ENCODE measurements around the gene LTBR.
"Not testable (repeated sequence)": the region's sequence is repeated elsewhere in the genome, so short reads cannot be mapped to it uniquely, and the experiment has no call there.

Gene LTBR

GRCh38 chr12:6426882-6427671 is 43.1 kb downstream of the LTBR start:
- H3K4me3 Mint-ChIP-seq = peak overlapping the region; percentile 82
- DNase-seq (ENCODE audit: low spot score) = peak; percentile 96

DNA sequence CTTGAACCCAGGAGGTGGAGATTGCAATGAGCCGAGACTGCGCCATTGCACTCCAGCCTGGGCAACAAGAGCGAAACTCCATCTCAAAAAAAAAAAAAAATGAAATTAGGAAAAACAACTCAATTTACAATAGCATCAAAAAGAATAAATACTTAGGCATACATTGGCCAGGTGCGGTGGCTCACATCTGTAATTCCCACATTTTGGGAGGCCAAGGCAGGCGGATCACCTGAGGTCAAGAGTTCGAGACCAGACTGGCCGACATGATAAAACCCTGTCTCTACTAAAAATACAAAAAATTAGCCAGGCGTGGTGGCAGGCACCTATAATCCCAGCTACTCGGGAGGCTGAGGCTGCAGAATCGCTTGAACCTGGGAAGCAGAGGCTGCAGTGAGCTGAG is 43.8 kb downstream of the LTBR start:
- not testable (repeated sequence) for DNase-seq (ENCODE audit: low spot score); H3K36me3 Mint-ChIP-seq (ENCODE audit: low read depth); H3K9me3 Mint-ChIP-seq; H3K27me3 Mint-ChIP-seq (ENCODE audit: low read depth)
- Mint-ChIP-seq H3K27ac (peak overlapping the region; percentile 14), H3K4me1 (ENCODE audit: low read depth) (peaks cover 58% of the 10 kb centered on the region), H3K4me3 (peak overlapping the region; percentile 10)

More at GRCh38 chr12:6426882-6427671, 43.1 kb downstream of the LTBR start:
- H3K36me3 Mint-ChIP-seq (ENCODE audit: low read depth) = no peaks in the 10 kb centered on the region
- H3K4me1 Mint-ChIP-seq (ENCODE audit: low read depth) = peaks cover 56% of the 10 kb centered on the region
- no peaks in the 10 kb centered on the region for H3K9me3 Mint-ChIP-seq
- no peaks in the 10 kb centered on the region for H3K27me3 Mint-ChIP-seq (ENCODE audit: low read depth)
- peak overlapping the region; percentile 97 for H3K27ac Mint-ChIP-seq

DNA sequence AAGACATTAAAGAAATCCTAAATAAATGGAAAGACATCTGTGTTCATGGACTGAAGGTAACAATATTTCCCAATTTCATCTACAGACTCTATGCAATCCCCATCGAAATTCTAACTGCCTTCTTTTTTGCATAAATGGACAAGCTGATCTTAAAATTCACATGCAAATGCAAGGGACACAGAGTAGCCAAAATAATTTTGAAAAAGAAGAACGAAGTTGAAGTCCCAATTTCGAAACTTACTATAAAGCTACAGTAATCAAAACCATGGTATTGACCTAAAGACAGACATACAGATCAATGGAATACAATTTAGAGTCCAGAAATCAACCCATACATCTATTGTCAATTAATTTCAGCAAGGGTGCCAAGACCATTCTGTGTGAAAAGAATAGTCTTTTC is 44.4 kb downstream of the LTBR start:
- H3K36me3 Mint-ChIP-seq (ENCODE audit: low read depth) = no peaks in the 10 kb centered on the region
- H3K4me3 Mint-ChIP-seq = peak overlapping the region; percentile 10
- H3K27me3 Mint-ChIP-seq (ENCODE audit: low read depth) = no peaks in the 10 kb centered on the region
- no peak for DNase-seq (ENCODE audit: low spot score)
- H3K9me3 Mint-ChIP-seq = no peaks in the 10 kb centered on the region
- peaks cover 59% of the 10 kb centered on the region for H3K4me1 Mint-ChIP-seq (ENCODE audit: low read depth)
- no peak overlapping the region for H3K27ac Mint-ChIP-seq

GRCh38 chr12:6430124-6430989 is 46.4 kb downstream of the LTBR start:
- H3K27ac Mint-ChIP-seq = peak overlapping the region; percentile 52

GRCh38 chr12:6432991-6433390 is 49.0 kb downstream of the LTBR start:
- no peak for DNase-seq (ENCODE audit: low spot score)
- Mint-ChIP-seq H3K9me3 (no peaks in the 10 kb centered on the region), H3K27me3 (ENCODE audit: low read depth) (no peaks in the 10 kb centered on the region), H3K4me3 (no peak overlapping the region), H3K27ac (peak overlapping the region; percentile 41), H3K36me3 (ENCODE audit: low read depth) (no peaks in the 10 kb centered on the region), H3K4me1 (ENCODE audit: low read depth) (peaks cover 42% of the 10 kb centered on the region)

More at GRCh38 chr12:6430124-6430989, 46.4 kb downstream of the LTBR start:
- peak; percentile 62 for DNase-seq (ENCODE audit: low spot score)
- Mint-ChIP-seq H3K4me1 (ENCODE audit: low read depth) (peaks cover 60% of the 10 kb centered on the region), H3K36me3 (ENCODE audit: low read depth) (no peaks in the 10 kb centered on the region), H3K9me3 (no peaks in the 10 kb centered on the region), H3K27me3 (ENCODE audit: low read depth) (no peaks in the 10 kb centered on the region), H3K4me3 (peak overlapping the region; percentile 43)

DNA sequence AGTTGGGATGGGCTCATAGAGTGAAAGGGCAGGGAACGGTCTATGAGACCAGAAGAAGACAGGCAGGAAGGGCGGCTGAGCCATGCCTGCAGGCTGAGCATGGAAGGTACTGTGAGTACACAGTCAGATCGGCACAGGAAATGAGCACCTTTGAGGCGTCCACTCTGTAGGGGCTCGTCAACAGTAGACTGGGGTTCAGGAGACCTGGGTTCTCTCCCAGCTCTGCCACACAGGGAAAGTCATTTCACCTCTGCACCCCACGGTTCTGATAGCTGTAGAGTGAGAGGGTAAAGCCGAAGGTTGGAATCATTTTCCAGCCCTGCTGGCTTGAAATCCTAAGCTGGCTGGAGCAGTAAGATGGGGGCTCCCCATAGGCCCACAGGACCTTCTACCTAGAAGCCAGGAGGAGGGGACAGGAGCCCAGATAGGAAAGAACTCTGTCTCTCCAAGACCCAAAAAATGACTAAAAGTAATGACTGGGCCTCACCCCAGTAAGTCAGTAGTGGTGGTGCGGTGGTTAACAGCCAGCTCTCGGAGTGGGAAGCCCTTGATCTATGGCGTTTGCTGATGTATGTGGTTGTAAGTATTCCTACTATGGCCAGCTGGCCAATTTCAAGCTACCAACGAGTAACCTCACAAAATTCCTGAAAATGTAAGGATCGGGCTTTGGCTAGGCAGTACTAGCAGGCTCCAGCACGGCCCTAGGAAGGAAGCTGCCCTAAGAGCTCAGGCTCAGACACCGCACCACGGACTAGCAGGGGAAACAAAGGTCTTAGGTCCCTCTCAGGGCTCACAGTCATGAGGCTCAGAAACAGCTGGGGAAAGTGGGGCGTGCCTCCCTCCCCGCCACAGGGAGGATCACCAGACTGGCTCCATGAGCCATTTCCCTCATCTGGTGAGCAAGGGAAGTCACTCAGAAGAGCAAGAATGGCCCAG is 50.5 kb downstream of the LTBR start:
- Mint-ChIP-seq H3K36me3 (ENCODE audit: low read depth) (no peaks in the 10 kb centered on the region), H3K27me3 (ENCODE audit: low read depth) (no peaks in the 10 kb centered on the region), H3K27ac (peak overlapping the region; percentile 89), H3K4me1 (ENCODE audit: low read depth) (peaks cover 43% of the 10 kb centered on the region), H3K4me3 (peak overlapping the region; percentile 74), H3K9me3 (no peaks in the 10 kb centered on the region)
- DNase-seq (ENCODE audit: low spot score) = no peak

GRCh38 chr12:6435961-6436715 is 52.2 kb downstream of the LTBR start:
- no peaks in the 10 kb centered on the region for H3K9me3 Mint-ChIP-seq
- H3K4me1 Mint-ChIP-seq (ENCODE audit: low read depth) = peaks cover 30% of the 10 kb centered on the region
- no peak overlapping the region for H3K4me3 Mint-ChIP-seq
- no peaks in the 10 kb centered on the region for H3K36me3 Mint-ChIP-seq (ENCODE audit: low read depth)
- no peak for DNase-seq (ENCODE audit: low spot score)
- H3K27me3 Mint-ChIP-seq (ENCODE audit: low read depth) = no peaks in the 10 kb centered on the region
- no peak overlapping the region for H3K27ac Mint-ChIP-seq

DNA sequence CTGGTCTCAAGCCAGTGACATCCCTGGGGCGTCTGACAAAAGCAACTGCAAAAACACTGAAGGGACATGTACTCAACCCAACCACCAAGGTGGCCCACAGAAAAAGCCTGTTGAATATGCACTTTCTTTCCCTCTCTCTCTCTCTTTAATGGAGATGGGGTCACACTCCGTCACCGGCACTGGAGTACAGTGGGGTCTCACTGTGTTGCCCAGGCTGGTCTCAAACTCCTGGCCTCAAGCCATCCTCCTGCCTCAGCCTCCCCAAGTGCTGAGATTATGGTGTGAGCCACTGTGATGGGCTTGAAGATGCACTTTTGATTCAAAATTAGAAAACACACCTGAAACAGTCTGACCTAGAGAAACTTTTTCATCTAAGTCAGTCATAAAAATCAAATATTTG is 53.6 kb downstream of the LTBR start:
- Mint-ChIP-seq H3K36me3 (ENCODE audit: low read depth) (no peaks in the 10 kb centered on the region), H3K4me1 (ENCODE audit: low read depth) (peaks cover 26% of the 10 kb centered on the region), H3K27ac (no peak overlapping the region), H3K4me3 (no peak overlapping the region), H3K27me3 (ENCODE audit: low read depth) (no peaks in the 10 kb centered on the region), H3K9me3 (no peaks in the 10 kb centered on the region)
- DNase-seq (ENCODE audit: low spot score) = no peak

- no peaks in the 10 kb centered on the region for H3K9me3 Mint-ChIP-seq
- H3K36me3 Mint-ChIP-seq (ENCODE audit: low read depth) = no peaks in the 10 kb centered on the region
- no peak overlapping the region for H3K4me3 Mint-ChIP-seq
- no peak overlapping the region for H3K27ac Mint-ChIP-seq
- H3K27me3 Mint-ChIP-seq (ENCODE audit: low read depth) = no peaks in the 10 kb centered on the region
- no peak for DNase-seq (ENCODE audit: low spot score)
- peaks cover 26% of the 10 kb centered on the region for H3K4me1 Mint-ChIP-seq (ENCODE audit: low read depth)
Measured at GRCh38 chr12:6438345-6438744, 54.4 kb downstream of the LTBR start.

GRCh38 chr12:6440391-6440790 is 56.4 kb downstream of the LTBR start:
- H3K4me1 Mint-ChIP-seq (ENCODE audit: low read depth) = peaks cover 27% of the 10 kb centered on the region
- no peak overlapping the region for H3K27ac Mint-ChIP-seq
- no peak for DNase-seq (ENCODE audit: low spot score)

More at GRCh38 chr12:6440391-6440790, 56.4 kb downstream of the LTBR start:
- no peak overlapping the region for H3K4me3 Mint-ChIP-seq
- H3K9me3 Mint-ChIP-seq = no peaks in the 10 kb centered on the region
- peaks cover 6% of the 10 kb centered on the region for H3K36me3 Mint-ChIP-seq (ENCODE audit: low read depth)
- no peaks in the 10 kb centered on the region for H3K27me3 Mint-ChIP-seq (ENCODE audit: low read depth)

Data from T-helper 2 cell treated with Interferon-gamma antibody and Interleukin-4, amounts not matched to agents 5 μg/mL and 100 μg/mL, for 36 hours (primary cell).